A549 treated with ZK216348 at 1 μM for 4 hours (cell line): Measurements from ENCODE around the gene OR5A2. TPM values are rescaled to one million over a fixed set of nuclear protein-coding genes. Genes with fewer than 3 reads are reported as not detected.

Experiments
- total RNA-seq: library from RNA; stranded (reverse); fragments of 200-300 nt; extraction: Qiagen RNA extraction; gene quantifications from 5 replicates; pipeline ENCODE4 v1.2.3, GENCODE V29; 2022; ENCODE audit warnings: low read depth

Gene OR5A2
- total RNA-seq: not detected in 5 replicates

DNA sequence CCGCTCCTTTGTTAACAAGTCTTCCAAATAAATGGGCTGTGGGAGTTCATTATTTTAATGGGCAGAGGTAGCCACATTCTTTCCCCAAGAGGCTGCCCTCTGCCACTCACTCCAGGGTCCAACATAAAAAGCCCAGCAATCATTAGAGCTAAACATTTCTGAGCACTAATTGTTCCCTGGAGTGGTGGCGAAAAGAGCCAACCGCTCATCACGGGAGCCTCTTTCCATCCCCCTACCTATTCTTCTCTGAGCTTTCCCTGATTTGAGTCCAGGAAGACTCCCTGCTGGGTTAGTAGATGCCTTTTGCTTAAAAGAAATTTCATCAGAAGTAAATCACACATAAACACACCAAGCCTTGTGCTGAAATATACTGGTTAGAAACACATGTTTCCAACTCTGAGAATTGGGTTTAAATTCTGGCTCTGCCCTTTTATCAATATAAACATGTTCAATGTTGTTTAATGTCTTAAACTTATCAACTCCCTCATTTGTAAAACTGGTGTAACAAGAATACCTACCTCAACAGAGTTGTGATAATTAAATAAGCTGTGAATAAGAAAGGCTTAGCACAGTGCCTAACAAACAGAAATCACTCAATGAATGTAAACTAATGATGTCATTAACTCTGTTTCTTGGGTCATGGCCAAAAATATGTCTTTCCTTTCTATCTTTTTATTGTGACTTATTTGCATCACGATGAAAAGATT, at the start of gene OR5A2:
Gene OR5A2, minus strand, starts transcription at position 53 of the 707 bp plus-strand sequence. CDS start 3,460 bp downstream, outside the sequence.

DNA sequence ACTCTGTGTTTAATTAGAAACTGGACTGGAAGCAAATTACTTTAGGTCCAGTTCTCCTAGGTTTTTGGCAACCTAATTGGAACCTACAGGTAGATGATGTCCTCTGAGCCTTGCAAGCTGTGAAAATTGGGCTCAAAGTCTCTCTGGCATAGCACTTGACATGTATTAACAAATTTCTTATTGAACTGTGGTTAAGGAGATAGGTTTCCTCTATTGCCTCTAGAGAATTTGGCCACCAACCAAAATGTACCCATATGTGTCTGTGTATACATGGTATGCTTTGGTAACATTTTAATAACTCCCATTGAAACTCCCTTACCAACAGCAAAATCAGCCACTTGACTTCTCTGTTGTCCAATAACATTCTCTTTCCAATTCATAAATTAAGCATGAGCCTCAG, 46.8 kb upstream of the OR5A2 start, which contains the start of gene OR4D10:
Gene OR4D10, plus strand, starts transcription at position 301 of the 400 bp plus-strand sequence. CDS start 4,115 bp downstream, outside the sequence.

DNA sequence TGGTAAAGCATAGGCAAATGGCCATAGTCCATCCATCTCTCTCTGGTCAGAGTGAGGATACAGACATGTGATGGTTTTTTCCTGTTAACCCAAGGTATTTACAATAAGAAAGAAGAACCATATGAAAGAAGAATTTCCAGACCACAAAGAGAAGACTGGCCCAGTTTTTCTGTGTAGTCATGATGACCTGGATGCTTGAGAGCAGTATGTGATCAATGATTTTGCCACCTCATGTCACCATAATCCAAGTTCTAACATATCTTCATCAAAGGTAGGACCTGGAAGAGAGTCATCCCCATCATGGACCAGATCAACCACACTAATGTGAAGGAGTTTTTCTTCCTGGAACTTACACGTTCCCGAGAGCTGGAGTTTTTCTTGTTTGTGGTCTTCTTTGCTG, 30.4 kb upstream of the OR5A2 start, which contains the start of gene OR4D6:
Gene OR4D6, plus strand, starts transcription at position 301 of the 400 bp plus-strand sequence. Its CDS starts 0 bp downstream, at position 301.

DNA sequence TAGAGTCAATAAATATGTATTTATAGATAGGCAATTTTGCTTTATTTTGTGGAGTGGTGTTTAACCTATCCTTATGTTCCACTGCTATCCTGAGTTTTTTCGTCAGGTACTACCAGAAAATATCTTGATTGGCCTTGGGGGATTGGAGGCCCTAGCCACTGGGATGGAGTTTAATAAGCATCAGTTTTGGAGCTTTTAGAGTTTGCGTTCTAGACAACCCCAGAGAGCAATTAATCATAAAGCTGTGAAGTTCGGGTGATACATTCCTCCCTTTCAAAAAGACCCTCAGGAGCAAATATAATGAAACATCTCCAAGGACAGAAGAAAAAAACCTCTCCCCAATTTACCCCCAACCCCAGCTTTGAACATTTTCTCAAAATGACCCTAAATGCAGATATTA, 10.0 kb upstream of the OR5A2 start, which contains the start of gene OR5A1:
Gene OR5A1, plus strand, starts transcription at position 301 of the 400 bp plus-strand sequence. CDS start 6,700 bp downstream, outside the sequence.

Other genes with a start within 250 kb of the OR5A2 start
- gene MPEG1, start 213.5 kb downstream of the OR5A2 start, total RNA-seq: not detected in 5 replicates
- gene OR5AN1, start 67.5 kb downstream of the OR5A2 start, total RNA-seq: not detected in 5 replicates
- not detected in 5 replicates for gene OR5A1, start 10.1 kb upstream of the OR5A2 start, total RNA-seq
- gene OR4D6, start 30.5 kb upstream of the OR5A2 start, total RNA-seq: not detected in 5 replicates
- gene OR4D10, start 46.9 kb upstream of the OR5A2 start, total RNA-seq: not detected in 5 replicates
- not detected in 5 replicates for gene OR4D11, start 77.2 kb upstream of the OR5A2 start, total RNA-seq
- not detected in 5 replicates for gene OR4D9, start 85.1 kb upstream of the OR5A2 start, total RNA-seq
- 25.8 to 33.1 TPM (median 30.0 TPM) in 5 replicates for gene OSBP, start 189.4 kb upstream of the OR5A2 start, total RNA-seq
- gene PATL1, start 242.6 kb upstream of the OR5A2 start, total RNA-seq: 37.7 to 50.8 TPM (median 49.0 TPM) in 5 replicates